ENCODE measurements around the gene GLTPD2.

DNA sequence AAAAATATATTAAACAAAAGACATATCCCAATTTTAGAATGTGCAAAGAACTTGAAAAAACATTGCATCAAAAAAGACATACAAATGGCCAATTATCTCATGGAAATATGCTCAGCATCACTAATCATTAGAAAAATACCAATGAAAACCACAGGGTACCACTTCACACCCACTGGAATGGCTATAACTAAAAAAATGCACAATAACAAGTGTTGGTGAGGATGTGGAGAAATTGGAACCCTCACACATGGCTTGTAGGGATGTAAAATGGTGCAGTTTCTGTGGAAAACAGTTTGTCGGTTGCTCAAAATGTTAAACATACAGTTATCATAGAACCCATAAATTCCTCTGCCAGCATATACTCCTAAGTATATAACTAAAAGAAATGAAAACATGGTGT, 6.4 kb downstream of the GLTPD2 start:
- no peak for TF ChIP-seq CTCF (IDR thresholded peaks at IDR 0.05; ENCODE audit: low read depth, low read length)
- TF ChIP-seq POLR2A (IDR thresholded peaks at IDR 0.05; ENCODE audit: extremely low read depth, insufficient read length), result no peak

Measured in NB4 (cell line).